ENCODE data around the gene ITGA4.
A peak's percentile ranks its signal among the peaks of the same experiment; 100 is the strongest.

DNA sequence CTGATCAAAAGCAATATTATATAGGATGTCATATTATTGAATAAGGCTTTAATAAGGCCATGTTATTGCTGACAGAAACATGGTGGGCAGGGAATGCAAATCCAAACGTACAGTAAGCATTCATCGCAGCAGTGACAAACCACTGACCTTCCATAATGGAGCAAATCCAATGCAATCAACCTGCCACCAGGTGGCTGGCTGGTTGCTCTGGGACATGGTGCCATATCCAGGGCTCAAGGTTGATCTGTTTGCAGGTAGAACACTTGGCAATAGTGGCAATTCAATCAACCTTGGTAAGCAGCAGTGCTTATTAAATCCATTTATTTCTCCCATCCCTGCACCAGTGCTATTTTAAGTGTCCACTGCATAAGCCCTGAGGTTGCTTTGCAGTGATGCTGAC lies 124.3 kb downstream of the ITGA4 start:
- TF ChIP-seq HCFC1 (IDR thresholded peaks at IDR 0.05; ENCODE audit: low read depth, low read length) (no peak), BORCS8-MEF2B (CRISPR knock-in tag; IDR thresholded peaks at IDR 0.05) (no peak), FOXJ3 (CRISPR knock-in tag; IDR thresholded peaks at IDR 0.05; ENCODE audit: borderline replicate concordance) (no peak), YY1 (IDR thresholded peaks at IDR 0.05; ENCODE audit: insufficient read depth, insufficient replicate concordance, low read depth, low read length) (no peak), POLR2A (IDR thresholded peaks at IDR 0.05; ENCODE audit: insufficient read depth in 1 of 2, low read depth in 2 of 2, low read length in 2 of 2) (no peak), RXRA (CRISPR knock-in tag; IDR thresholded peaks at IDR 0.05) (no peak), SNAI1 (CRISPR knock-in tag; IDR thresholded peaks at IDR 0.05; ENCODE audit: borderline replicate concordance) (no peak), RAD21 (CRISPR knock-in tag; IDR thresholded peaks at IDR 0.05) (no peak)
- TF ChIP-seq, protein P1, sequence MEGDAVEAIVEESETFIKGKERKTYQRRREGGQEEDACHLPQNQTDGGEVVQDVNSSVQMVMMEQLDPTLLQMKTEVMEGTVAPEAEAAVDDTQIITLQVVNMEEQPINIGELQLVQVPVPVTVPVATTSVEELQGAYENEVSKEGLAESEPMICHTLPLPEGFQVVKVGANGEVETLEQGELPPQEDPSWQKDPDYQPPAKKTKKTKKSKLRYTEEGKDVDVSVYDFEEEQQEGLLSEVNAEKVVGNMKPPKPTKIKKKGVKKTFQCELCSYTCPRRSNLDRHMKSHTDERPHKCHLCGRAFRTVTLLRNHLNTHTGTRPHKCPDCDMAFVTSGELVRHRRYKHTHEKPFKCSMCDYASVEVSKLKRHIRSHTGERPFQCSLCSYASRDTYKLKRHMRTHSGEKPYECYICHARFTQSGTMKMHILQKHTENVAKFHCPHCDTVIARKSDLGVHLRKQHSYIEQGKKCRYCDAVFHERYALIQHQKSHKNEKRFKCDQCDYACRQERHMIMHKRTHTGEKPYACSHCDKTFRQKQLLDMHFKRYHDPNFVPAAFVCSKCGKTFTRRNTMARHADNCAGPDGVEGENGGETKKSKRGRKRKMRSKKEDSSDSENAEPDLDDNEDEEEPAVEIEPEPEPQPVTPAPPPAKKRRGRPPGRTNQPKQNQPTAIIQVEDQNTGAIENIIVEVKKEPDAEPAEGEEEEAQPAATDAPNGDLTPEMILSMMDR (CRISPR knock-in tag; IDR thresholded peaks at IDR 0.05), result peak; percentile 41
- TF ChIP-seq, protein P2, sequence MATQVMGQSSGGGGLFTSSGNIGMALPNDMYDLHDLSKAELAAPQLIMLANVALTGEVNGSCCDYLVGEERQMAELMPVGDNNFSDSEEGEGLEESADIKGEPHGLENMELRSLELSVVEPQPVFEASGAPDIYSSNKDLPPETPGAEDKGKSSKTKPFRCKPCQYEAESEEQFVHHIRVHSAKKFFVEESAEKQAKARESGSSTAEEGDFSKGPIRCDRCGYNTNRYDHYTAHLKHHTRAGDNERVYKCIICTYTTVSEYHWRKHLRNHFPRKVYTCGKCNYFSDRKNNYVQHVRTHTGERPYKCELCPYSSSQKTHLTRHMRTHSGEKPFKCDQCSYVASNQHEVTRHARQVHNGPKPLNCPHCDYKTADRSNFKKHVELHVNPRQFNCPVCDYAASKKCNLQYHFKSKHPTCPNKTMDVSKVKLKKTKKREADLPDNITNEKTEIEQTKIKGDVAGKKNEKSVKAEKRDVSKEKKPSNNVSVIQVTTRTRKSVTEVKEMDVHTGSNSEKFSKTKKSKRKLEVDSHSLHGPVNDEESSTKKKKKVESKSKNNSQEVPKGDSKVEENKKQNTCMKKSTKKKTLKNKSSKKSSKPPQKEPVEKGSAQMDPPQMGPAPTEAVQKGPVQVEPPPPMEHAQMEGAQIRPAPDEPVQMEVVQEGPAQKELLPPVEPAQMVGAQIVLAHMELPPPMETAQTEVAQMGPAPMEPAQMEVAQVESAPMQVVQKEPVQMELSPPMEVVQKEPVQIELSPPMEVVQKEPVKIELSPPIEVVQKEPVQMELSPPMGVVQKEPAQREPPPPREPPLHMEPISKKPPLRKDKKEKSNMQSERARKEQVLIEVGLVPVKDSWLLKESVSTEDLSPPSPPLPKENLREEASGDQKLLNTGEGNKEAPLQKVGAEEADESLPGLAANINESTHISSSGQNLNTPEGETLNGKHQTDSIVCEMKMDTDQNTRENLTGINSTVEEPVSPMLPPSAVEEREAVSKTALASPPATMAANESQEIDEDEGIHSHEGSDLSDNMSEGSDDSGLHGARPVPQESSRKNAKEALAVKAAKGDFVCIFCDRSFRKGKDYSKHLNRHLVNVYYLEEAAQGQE (IDR thresholded peaks at IDR 0.05; ENCODE audit: borderline replicate concordance in 1 of 2, low read depth in 1 of 2, low read length in 2 of 2), result no peak
- TF ChIP-seq, protein P3, sequence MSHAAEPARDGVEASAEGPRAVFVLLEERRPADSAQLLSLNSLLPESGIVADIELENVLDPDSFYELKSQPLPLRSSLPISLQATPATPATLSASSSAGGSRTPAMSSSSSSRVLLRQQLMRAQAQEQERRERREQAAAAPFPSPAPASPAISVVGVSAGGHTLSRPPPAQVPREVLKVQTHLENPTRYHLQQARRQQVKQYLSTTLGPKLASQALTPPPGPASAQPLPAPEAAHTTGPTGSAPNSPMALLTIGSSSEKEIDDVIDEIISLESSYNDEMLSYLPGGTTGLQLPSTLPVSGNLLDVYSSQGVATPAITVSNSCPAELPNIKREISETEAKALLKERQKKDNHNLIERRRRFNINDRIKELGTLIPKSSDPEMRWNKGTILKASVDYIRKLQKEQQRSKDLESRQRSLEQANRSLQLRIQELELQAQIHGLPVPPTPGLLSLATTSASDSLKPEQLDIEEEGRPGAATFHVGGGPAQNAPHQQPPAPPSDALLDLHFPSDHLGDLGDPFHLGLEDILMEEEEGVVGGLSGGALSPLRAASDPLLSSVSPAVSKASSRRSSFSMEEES (CRISPR knock-in tag; IDR thresholded peaks at IDR 0.05), result no peak

All from HepG2 (cell line).